Measurements from ENCODE around the gene MTERF2. TPM values are rescaled to one million over a fixed set of nuclear protein-coding genes. Genes with fewer than 3 reads are reported as not detected.
A peak's percentile ranks its signal among the peaks of the same experiment; 100 is the strongest.

Gene MTERF2
- total and polyA plus RNA-seq, 2 donors (not counting 3 experiments of a cell fraction or from before 2014, with no cell fraction given), result 3.4 to 9.6 TPM

DNA sequence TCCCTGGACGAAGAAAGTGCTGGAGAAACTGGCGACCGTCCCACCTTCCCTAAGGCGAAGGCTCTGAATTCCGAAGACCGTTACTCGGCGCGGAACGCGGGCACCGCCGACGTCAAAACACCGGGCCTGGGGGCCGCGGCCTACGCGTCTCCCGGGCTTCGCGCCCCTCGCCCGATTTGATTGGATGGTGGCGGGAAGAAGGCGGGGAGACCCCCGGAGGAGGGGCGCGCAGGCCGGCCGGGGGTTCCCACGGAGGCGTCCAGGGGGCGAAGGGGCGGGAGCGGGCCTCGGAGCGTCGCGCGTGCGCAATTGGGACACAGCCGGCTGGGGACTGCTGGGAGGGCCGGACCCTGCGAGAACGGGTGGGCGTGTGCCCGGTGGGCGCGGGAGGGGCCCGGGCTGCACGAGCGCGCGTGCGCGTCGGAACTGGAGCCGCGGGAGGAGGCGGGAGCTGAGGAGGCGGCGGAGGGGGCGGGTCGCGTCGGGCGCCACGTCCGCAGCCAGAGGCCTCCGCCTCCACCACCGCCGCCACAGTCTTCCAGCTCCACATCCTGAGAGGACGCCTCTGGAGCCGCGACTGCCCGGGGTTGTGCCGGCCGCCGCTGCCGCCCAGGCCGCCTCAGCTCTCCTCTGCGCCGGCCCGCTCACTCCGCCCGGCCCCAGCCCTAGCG is 31.4 kb downstream of the MTERF2 start, which contains the start of gene TMEM263:
TSS of gene TMEM263 (plus strand) at position 531 of the 671 bp plus-strand sequence. CDS start 11,210 bp downstream, outside the sequence.
- H3K9me3 ChIP-seq (replicated peaks; ENCODE audit: control insufficient read depth, insufficient read depth, low read length), result no peaks in the 10 kb centered on the region
- H3K36me3 ChIP-seq (ENCODE audit: control insufficient read depth in 2 of 2, extremely low read depth in 1 of 2, insufficient read depth in 2 of 2, low read length in 2 of 2), result no peaks in the 10 kb centered on the region
- POLR2A ChIA-PET, result interaction anchor here (0.5 to 2.0 kb wide), 8 partner anchors 12 to 1757 kb away, joined by 3 to 21 read pairs (median 6); partner anchors contain the start of genes CRY1, MTERF2, POLR3B and RIC8B
- DNase-seq (ENCODE audit: low read depth, low spot score), result peak; percentile 99
- peak within 1 kb of the TSS; percentile 77 for H2AFZ ChIP-seq (ENCODE audit: low read depth, low read length)
- peaks cover 42% of the 10 kb centered on the region for H3K79me2 ChIP-seq (ENCODE audit: control insufficient read depth, insufficient read depth, low read length)
- CTCF ChIA-PET, result interaction anchor here (0.7 to 2.2 kb wide), 11 partner anchors 14 to 598 kb away, joined by 3 to 16 read pairs (median 4); partner anchors contain the start of genes CRY1, MTERF2 and POLR3B
- FAIRE-seq, result peak; percentile 85
- intact Hi-C loops (cut with micrococcal nuclease) (loop anchor here (1.0 to 2.0 kb wide), 6 partner anchors 17 to 181 kb away; partner anchors contain the start of genes MTERF2 and RIC8B), dilution Hi-C loops (cut with MboI; ENCODE audit: extremely low pct_ligation_motif_present, low sequenced_read_pairs) (no loop called here)
- peak; percentile 99 for TF ChIP-seq POLR2AphosphoS5 (IDR thresholded peaks at IDR 0.05; ENCODE audit: insufficient read depth, low read depth, low read length)
- no peak for TF ChIP-seq GATA2 (IDR thresholded peaks at IDR 0.05; ENCODE audit: insufficient read depth, insufficient read length, low read depth, low read length)
- TF ChIP-seq, protein P1, sequence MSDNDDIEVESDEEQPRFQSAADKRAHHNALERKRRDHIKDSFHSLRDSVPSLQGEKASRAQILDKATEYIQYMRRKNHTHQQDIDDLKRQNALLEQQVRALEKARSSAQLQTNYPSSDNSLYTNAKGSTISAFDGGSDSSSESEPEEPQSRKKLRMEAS (IDR thresholded peaks at IDR 0.05; ENCODE audit: insufficient read depth, insufficient read length), result peak; percentile 26
- peak; percentile 97 for TF ChIP-seq POLR2A (IDR thresholded peaks at IDR 0.05; ENCODE audit: low read depth, low read length)
- TF ChIP-seq, protein P2, sequence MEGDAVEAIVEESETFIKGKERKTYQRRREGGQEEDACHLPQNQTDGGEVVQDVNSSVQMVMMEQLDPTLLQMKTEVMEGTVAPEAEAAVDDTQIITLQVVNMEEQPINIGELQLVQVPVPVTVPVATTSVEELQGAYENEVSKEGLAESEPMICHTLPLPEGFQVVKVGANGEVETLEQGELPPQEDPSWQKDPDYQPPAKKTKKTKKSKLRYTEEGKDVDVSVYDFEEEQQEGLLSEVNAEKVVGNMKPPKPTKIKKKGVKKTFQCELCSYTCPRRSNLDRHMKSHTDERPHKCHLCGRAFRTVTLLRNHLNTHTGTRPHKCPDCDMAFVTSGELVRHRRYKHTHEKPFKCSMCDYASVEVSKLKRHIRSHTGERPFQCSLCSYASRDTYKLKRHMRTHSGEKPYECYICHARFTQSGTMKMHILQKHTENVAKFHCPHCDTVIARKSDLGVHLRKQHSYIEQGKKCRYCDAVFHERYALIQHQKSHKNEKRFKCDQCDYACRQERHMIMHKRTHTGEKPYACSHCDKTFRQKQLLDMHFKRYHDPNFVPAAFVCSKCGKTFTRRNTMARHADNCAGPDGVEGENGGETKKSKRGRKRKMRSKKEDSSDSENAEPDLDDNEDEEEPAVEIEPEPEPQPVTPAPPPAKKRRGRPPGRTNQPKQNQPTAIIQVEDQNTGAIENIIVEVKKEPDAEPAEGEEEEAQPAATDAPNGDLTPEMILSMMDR (IDR thresholded peaks at IDR 0.05; ENCODE audit: extremely low read depth in 1 of 2, insufficient read depth in 1 of 2, low read depth in 1 of 2, low read length in 2 of 2), result no peak
- TF ChIP-seq JUN (IDR thresholded peaks at IDR 0.05; ENCODE audit: borderline replicate concordance, insufficient read depth, insufficient read length, low read depth), result no peak
- no peak for TF ChIP-seq MYC (IDR thresholded peaks at IDR 0.05; ENCODE audit: low read depth, low read length)
- TF ChIP-seq EZH2 (IDR thresholded peaks at IDR 0.05; ENCODE audit: borderline replicate concordance, low read depth, low read length, severe bottlenecking), result no peak
- no peak for TF ChIP-seq FOS (IDR thresholded peaks at IDR 0.05; ENCODE audit: borderline replicate concordance, insufficient read depth, low read length)
- H3K27me3 ChIP-seq (ENCODE audit: control insufficient read depth in 2 of 2, insufficient read depth in 2 of 2, low read length in 2 of 2), result peaks cover 0 to 1% of the 10 kb centered on the region in 2 experiments
- no TSS peak for BruUV-seq (replicated peaks)
- H3K4me1 ChIP-seq (ENCODE audit: control insufficient read depth, extremely low read depth, insufficient read depth, low read length), result peaks cover 12% of the 10 kb centered on the region
- peak within 1 kb of the TSS; percentile 87 for H3K27ac ChIP-seq (ENCODE audit: insufficient read depth, low read depth, low read length)
- H3K4me2 ChIP-seq (ENCODE audit: insufficient read depth, low read length), result peak within 1 kb of the TSS; percentile 99
- H3K9me1 ChIP-seq (replicated peaks; ENCODE audit: control insufficient read depth, extremely low read depth, insufficient read depth, low read length), result peaks cover 4% of the 10 kb centered on the region
- H3K9ac ChIP-seq (replicated peaks; ENCODE audit: extremely low read depth, insufficient read depth, low read length), result peak within 1 kb of the TSS; percentile 95
- H4K20me1 ChIP-seq (replicated peaks; ENCODE audit: control insufficient read depth, extremely low read depth, insufficient read depth, low read length), result no peaks in the 10 kb centered on the region
- H3K4me3 ChIP-seq (replicated peaks in 1 of 3; ENCODE audit: insufficient read depth in 1 of 3, low read depth in 1 of 3, low read length in 3 of 3), result peak within 1 kb of the TSS; percentile 86 to 99 (median 97)
